Measurements from ENCODE around the gene RGS10.

DNA sequence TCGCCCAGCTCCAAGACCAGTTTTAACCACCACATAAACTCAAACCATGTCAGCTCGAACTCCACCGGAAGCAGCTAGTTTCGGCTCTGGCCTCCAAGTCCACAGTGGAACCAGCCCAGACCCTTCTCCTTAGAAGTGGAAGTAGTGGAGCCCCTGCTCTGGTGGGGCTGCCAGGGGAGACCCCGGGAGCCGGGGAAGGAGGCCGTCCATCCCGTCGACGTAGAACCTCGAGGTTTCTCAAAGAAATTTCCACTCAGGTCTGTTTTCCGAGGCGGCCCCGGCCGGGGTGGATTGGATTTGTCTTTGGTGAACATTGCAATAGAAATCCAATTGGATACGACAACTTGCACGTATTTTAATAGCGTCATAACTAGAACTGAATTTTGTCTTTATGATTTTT, 87.5 kb downstream of the RGS10 start:
- TF ChIP-seq SIX5 (IDR thresholded peaks at IDR 0.05; ENCODE audit: borderline replicate concordance in 1 of 2, insufficient read depth in 1 of 2, low read depth in 1 of 2, low read length in 2 of 2) (no peak), SRF (CRISPR knock-in tag; IDR thresholded peaks at IDR 0.05) (no peak), CBX2 (IDR thresholded peaks at IDR 0.05; ENCODE audit: insufficient read depth, low read length, poor library complexity, severe bottlenecking) (no peak), FOXK2 (conservative IDR thresholded peaks at IDR 0.05 in 1 of 2, IDR thresholded peaks at IDR 0.05 in 1 of 2; ENCODE audit: low read depth in 2 of 2) (no peak)
- TF ChIP-seq, protein P1, sequence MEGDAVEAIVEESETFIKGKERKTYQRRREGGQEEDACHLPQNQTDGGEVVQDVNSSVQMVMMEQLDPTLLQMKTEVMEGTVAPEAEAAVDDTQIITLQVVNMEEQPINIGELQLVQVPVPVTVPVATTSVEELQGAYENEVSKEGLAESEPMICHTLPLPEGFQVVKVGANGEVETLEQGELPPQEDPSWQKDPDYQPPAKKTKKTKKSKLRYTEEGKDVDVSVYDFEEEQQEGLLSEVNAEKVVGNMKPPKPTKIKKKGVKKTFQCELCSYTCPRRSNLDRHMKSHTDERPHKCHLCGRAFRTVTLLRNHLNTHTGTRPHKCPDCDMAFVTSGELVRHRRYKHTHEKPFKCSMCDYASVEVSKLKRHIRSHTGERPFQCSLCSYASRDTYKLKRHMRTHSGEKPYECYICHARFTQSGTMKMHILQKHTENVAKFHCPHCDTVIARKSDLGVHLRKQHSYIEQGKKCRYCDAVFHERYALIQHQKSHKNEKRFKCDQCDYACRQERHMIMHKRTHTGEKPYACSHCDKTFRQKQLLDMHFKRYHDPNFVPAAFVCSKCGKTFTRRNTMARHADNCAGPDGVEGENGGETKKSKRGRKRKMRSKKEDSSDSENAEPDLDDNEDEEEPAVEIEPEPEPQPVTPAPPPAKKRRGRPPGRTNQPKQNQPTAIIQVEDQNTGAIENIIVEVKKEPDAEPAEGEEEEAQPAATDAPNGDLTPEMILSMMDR (IDR thresholded peaks at IDR 0.05 in 2 of 3, conservative IDR thresholded peaks at IDR 0.05 in 1 of 3; ENCODE audit: insufficient read depth in 2 of 3, low read depth in 1 of 3, low read length in 3 of 3), result no peak
